Neural cell (in vitro differentiated cells): ENCODE measurements around the gene ABCA13. TPM values are rescaled to one million over a fixed set of nuclear protein-coding genes. Genes with fewer than 3 reads are reported as not detected.

Experiments
- H2AFZ ChIP-seq: fragments of 200-600, 300-800 bp; sonication (generic), shearing (Covaris generic); 2 replicates; pipeline ENCODE4 v1.6.0; 2014; ENCODE audit warnings: low read depth, mild to moderate bottlenecking, antibody characterized with exemption, low read length, moderate library complexity
- H3F3A ChIP-seq: fragments of 200-600 bp; shearing (Covaris generic); 2 replicates; pipeline ENCODE4 v1.6.1; 2016; ENCODE audit warnings: mild to moderate bottlenecking, moderate library complexity, mixed read lengths, antibody characterized with exemption, low read length; ENCODE audit not compliant: insufficient read depth, poor library complexity, severe bottlenecking
- H3K27ac ChIP-seq: fragments of 200-600, 300-800 bp; sonication (generic), shearing (Covaris generic); 2 replicates; pipeline ENCODE4 v1.5.1; 2014; ENCODE audit warnings: mild to moderate bottlenecking, low read length, moderate library complexity
- H3K27me3 ChIP-seq: fragments of 300-800, 200-600 bp; sonication (generic), shearing (Covaris generic); 2 replicates; pipeline ENCODE4 v1.6.0; 2014; ENCODE audit warnings: mild to moderate bottlenecking, low read depth, low read length, moderate library complexity; ENCODE audit not compliant: insufficient read depth
- H3K36me3 ChIP-seq: fragments of 300-800, 200-600 bp; sonication (generic), shearing (Covaris generic); 2 replicates; pipeline ENCODE4 v1.5.1; 2014; ENCODE audit warnings: mild to moderate bottlenecking, antibody characterized with exemption, low read length, moderate library complexity; ENCODE audit not compliant: insufficient read depth
- H3K4me2 ChIP-seq: fragments of 300-800, 200-600 bp; sonication (generic), shearing (Covaris generic); 2 replicates; pipeline ENCODE4 v1.6.0; 2014; ENCODE audit warnings: mild to moderate bottlenecking, low read length
- H3K4me3 ChIP-seq: fragments of 300-800, 200-600 bp; sonication (generic), shearing (Covaris generic); 2 replicates; pipeline ENCODE4 v1.5.1; 2014; ENCODE audit warnings: mild to moderate bottlenecking, low read length, moderate library complexity
- H3K79me2 ChIP-seq: fragments of 200-600 bp; shearing (Covaris generic); replicated peaks from 2 replicates; pipeline ENCODE4 v1.6.0; 2014; ENCODE audit warnings: mild to moderate bottlenecking, low read length, moderate library complexity; ENCODE audit not compliant: insufficient read depth
- H3K9ac ChIP-seq: fragments of 300-800, 200-600 bp; sonication (generic), shearing (Covaris generic); 2 replicates; pipeline ENCODE4 v1.6.1; 2016; ENCODE audit warnings: mild to moderate bottlenecking, low read length, mixed read lengths
- H3K9me2 ChIP-seq: fragments of 200-600 bp; shearing (Covaris generic); 2 replicates; pipeline ENCODE4 v1.6.1; 2016; ENCODE audit warnings: mild to moderate bottlenecking, low read length, mixed read lengths; ENCODE audit not compliant: insufficient read depth
- H3K9me3 ChIP-seq: fragments of 200-600, 300-800 bp; sonication (generic), shearing (Covaris generic); 2 replicates; pipeline ENCODE4 v1.6.1; 2016; ENCODE audit warnings: mild to moderate bottlenecking, mixed run types, low read length, moderate library complexity, mixed read lengths
- H4K20me1 ChIP-seq: fragments of 200-600 bp; shearing (Covaris generic); 2 replicates; pipeline ENCODE4 v1.6.1; 2016; ENCODE audit warnings: mild to moderate bottlenecking, mixed run types; ENCODE audit not compliant: insufficient read depth
- EP300 ChIP-seq: fragments of 450-650 bp; conservative IDR thresholded peaks from 2 replicates; pipeline ENCODE4 v1.6.1; 2014; ENCODE audit warnings: antibody characterized with exemption, mild to moderate bottlenecking, moderate library complexity; ENCODE audit not compliant: poor library complexity, severe bottlenecking
- EZH2 ChIP-seq: fragments of 200-600, 300-800 bp; shearing (Covaris generic), sonication (generic); IDR thresholded peaks from 2 replicates; pipeline ENCODE4 v1.6.1; 2014; ENCODE audit warnings: antibody characterized with exemption, low read length, borderline replicate concordance, mild to moderate bottlenecking; ENCODE audit not compliant: insufficient read depth, poor library complexity, severe bottlenecking
- MXI1 ChIP-seq: fragments of 450-650 bp; conservative IDR thresholded peaks from 2 replicates; pipeline ENCODE4 v1.6.1; 2014; ENCODE audit warnings: antibody characterized with exemption, mild to moderate bottlenecking; ENCODE audit not compliant: poor library complexity, severe bottlenecking
- POLR2AphosphoS5 ChIP-seq: IDR thresholded peaks from 2 replicates; pipeline ENCODE4 v1.6.1; 2012
- RAD21 ChIP-seq: fragments of 450-650 bp; conservative IDR thresholded peaks from 2 replicates; pipeline ENCODE4 v1.6.1; 2014; ENCODE audit warnings: antibody characterized with exemption, mild to moderate bottlenecking, moderate library complexity
- SMC3 ChIP-seq: fragments of 450-650 bp; conservative IDR thresholded peaks from 2 replicates; pipeline ENCODE4 v1.6.1; 2014; ENCODE audit warnings: antibody characterized with exemption, mild to moderate bottlenecking, moderate library complexity; ENCODE audit not compliant: poor library complexity
- TAF1 ChIP-seq: IDR thresholded peaks from 2 replicates; pipeline ENCODE4 v1.6.1; 2012; ENCODE audit warnings: low read depth
- polyA plus RNA-seq: library from polyadenylated mRNA; depleted of rRNA; stranded (reverse); fragments of >200 nt; gene quantifications from 2 replicates; pipeline ENCODE4 v1.2.3, GENCODE V29; 2014
- TF ChIP-seq, protein P1 (sequence below): IDR thresholded peaks from 2 replicates; pipeline ENCODE4 v1.6.1; 2012; ENCODE audit warnings: borderline replicate concordance
- TF ChIP-seq, protein P2 (sequence below): fragments of 450-650 bp; IDR thresholded peaks from 2 replicates; pipeline ENCODE4 v1.5.1; 2014; ENCODE audit warnings: antibody characterized with exemption, mild to moderate bottlenecking, moderate library complexity; ENCODE audit not compliant: poor library complexity, severe bottlenecking

Gene ABCA13
- polyA plus RNA-seq, 1 donor from 2014 or later = 0.20 TPM

DNA sequence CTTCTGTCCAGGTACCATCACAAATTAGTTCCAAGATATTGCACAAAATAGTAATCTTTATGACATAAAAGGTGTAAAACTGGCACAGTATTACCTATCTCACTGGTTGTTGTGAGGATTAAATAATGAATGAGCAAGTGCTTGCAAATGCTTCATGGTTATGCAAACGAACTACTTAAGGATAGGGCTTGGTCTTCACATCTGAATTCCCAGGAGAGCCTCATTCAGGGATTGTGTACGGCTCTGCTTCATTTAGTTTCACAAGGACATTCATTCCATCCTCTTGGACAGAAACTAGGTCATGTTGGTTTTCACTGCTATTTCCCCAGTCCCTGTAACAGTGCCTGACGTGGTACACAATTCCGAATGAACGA is 12.1 kb downstream of the ABCA13 start:
- H3K4me3 ChIP-seq = no peak overlapping the region
- H3K9me3 ChIP-seq = no peaks in the 10 kb centered on the region
- no peaks in the 10 kb centered on the region for H3K36me3 ChIP-seq
- no peaks in the 10 kb centered on the region for H4K20me1 ChIP-seq
- no peaks in the 10 kb centered on the region for H3K79me2 ChIP-seq
- H3K27me3 ChIP-seq = no peaks in the 10 kb centered on the region
- H3F3A ChIP-seq = no peaks in the 10 kb centered on the region
- H3K9ac ChIP-seq = no peak overlapping the region
- TF ChIP-seq TAF1 (no peak), MXI1 (no peak), POLR2AphosphoS5 (no peak), EZH2 (no peak), SMC3 (no peak), EP300 (no peak), RAD21 (no peak)
- TF ChIP-seq, protein P1, sequence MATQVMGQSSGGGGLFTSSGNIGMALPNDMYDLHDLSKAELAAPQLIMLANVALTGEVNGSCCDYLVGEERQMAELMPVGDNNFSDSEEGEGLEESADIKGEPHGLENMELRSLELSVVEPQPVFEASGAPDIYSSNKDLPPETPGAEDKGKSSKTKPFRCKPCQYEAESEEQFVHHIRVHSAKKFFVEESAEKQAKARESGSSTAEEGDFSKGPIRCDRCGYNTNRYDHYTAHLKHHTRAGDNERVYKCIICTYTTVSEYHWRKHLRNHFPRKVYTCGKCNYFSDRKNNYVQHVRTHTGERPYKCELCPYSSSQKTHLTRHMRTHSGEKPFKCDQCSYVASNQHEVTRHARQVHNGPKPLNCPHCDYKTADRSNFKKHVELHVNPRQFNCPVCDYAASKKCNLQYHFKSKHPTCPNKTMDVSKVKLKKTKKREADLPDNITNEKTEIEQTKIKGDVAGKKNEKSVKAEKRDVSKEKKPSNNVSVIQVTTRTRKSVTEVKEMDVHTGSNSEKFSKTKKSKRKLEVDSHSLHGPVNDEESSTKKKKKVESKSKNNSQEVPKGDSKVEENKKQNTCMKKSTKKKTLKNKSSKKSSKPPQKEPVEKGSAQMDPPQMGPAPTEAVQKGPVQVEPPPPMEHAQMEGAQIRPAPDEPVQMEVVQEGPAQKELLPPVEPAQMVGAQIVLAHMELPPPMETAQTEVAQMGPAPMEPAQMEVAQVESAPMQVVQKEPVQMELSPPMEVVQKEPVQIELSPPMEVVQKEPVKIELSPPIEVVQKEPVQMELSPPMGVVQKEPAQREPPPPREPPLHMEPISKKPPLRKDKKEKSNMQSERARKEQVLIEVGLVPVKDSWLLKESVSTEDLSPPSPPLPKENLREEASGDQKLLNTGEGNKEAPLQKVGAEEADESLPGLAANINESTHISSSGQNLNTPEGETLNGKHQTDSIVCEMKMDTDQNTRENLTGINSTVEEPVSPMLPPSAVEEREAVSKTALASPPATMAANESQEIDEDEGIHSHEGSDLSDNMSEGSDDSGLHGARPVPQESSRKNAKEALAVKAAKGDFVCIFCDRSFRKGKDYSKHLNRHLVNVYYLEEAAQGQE = no peak
- TF ChIP-seq, protein P2, sequence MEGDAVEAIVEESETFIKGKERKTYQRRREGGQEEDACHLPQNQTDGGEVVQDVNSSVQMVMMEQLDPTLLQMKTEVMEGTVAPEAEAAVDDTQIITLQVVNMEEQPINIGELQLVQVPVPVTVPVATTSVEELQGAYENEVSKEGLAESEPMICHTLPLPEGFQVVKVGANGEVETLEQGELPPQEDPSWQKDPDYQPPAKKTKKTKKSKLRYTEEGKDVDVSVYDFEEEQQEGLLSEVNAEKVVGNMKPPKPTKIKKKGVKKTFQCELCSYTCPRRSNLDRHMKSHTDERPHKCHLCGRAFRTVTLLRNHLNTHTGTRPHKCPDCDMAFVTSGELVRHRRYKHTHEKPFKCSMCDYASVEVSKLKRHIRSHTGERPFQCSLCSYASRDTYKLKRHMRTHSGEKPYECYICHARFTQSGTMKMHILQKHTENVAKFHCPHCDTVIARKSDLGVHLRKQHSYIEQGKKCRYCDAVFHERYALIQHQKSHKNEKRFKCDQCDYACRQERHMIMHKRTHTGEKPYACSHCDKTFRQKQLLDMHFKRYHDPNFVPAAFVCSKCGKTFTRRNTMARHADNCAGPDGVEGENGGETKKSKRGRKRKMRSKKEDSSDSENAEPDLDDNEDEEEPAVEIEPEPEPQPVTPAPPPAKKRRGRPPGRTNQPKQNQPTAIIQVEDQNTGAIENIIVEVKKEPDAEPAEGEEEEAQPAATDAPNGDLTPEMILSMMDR = no peak
- no peak overlapping the region for H3K27ac ChIP-seq
- no peak overlapping the region for H3K4me2 ChIP-seq
- H3K9me2 ChIP-seq = no peaks in the 10 kb centered on the region
- no peak overlapping the region for H2AFZ ChIP-seq

DNA sequence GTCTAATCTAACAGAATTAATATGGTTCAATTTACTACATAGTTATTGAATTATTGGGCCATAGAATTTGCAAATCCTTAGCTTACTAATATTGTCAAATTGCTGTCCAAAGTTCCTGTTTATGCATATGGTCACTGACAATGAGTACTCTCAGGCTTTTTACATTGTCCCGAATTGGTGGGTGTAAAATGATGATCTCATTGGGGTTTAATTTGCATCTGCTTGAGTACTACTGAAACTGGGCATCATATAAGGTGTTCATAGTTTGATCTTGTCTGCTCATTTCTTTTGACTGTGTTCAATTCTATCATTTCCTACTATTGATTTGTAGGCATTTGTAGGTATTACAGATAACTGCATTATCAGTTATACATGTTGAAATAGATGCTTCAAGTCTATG is 12.7 kb downstream of the ABCA13 start:
- Histone ChIP-seq H3K36me3 (no peaks in the 10 kb centered on the region), H3K9me2 (no peaks in the 10 kb centered on the region), H3K79me2 (no peaks in the 10 kb centered on the region), H3K9me3 (no peaks in the 10 kb centered on the region), H3K27me3 (no peaks in the 10 kb centered on the region), H4K20me1 (no peaks in the 10 kb centered on the region), H3K4me3 (no peak overlapping the region), H3K27ac (no peak overlapping the region), H3F3A (no peaks in the 10 kb centered on the region), H2AFZ (no peak overlapping the region), H3K4me2 (no peak overlapping the region), H3K9ac (no peak overlapping the region)
- TF ChIP-seq SMC3 (no peak), MXI1 (no peak), EZH2 (no peak), RAD21 (no peak), POLR2AphosphoS5 (no peak), EP300 (no peak), TAF1 (no peak)
- TF ChIP-seq, protein P2 = no peak
- TF ChIP-seq, protein P1 = no peak
